DOHH2 (cell line): ENCODE measurements around the gene OSBPL10.

Source experiments
- H3F3A ChIP-seq: fragments of 200-600 bp; sonication (generic), shearing (Covaris generic); 2 replicates; pipeline ENCODE4 v1.6.0; 2016; ENCODE audit warnings: antibody characterized with exemption, mild to moderate bottlenecking; ENCODE audit not compliant: control insufficient read depth, insufficient read depth
- H3K27ac ChIP-seq: fragments of 200-600 bp; sonication (generic); 2 replicates; pipeline ENCODE4 v1.5.1; 2014; ENCODE audit warnings: low read depth, mild to moderate bottlenecking, low read length, moderate library complexity
- H3K27me3 ChIP-seq: fragments of 200-600 bp; sonication (generic); 2 replicates; pipeline ENCODE4 v1.6.1; 2014; ENCODE audit warnings: mild to moderate bottlenecking, low read length, mixed read lengths; ENCODE audit not compliant: control insufficient read depth
- H3K36me3 ChIP-seq: fragments of 200-600 bp; sonication (generic); 2 replicates; pipeline ENCODE4 v1.6.1; 2014; ENCODE audit warnings: mild to moderate bottlenecking, low read length, moderate library complexity, mixed read lengths; ENCODE audit not compliant: control insufficient read depth
- H3K4me1 ChIP-seq: fragments of 200-600 bp; sonication (generic); 2 replicates; pipeline ENCODE4 v1.6.1; 2014; ENCODE audit warnings: mild to moderate bottlenecking, low read length, mixed read lengths; ENCODE audit not compliant: control insufficient read depth
- H3K4me2 ChIP-seq: fragments of 200-600 bp; sonication (generic); 2 replicates; pipeline ENCODE4 v1.6.0; 2014; ENCODE audit warnings: mild to moderate bottlenecking, low read length, moderate library complexity
- H3K4me3 ChIP-seq: fragments of 200-600 bp; sonication (generic); 2 replicates; pipeline ENCODE4 v1.5.1; 2014; ENCODE audit warnings: mild to moderate bottlenecking, low read length, mixed read lengths
- H3K79me2 ChIP-seq: fragments of 200-600 bp; sonication (generic); 2 replicates; pipeline ENCODE4 v1.6.1; 2014; ENCODE audit warnings: mild to moderate bottlenecking, low read length, mixed read lengths; ENCODE audit not compliant: control insufficient read depth
- H3K9me2 ChIP-seq: fragments of 200-600 bp; sonication (generic); replicated peaks from 2 replicates; pipeline ENCODE4 v1.6.1; 2014; ENCODE audit warnings: mild to moderate bottlenecking, low read length, mixed read lengths; ENCODE audit not compliant: control insufficient read depth
- H3K9me3 ChIP-seq: fragments of 200-600 bp; sonication (generic); 2 replicates; pipeline ENCODE4 v1.6.1; 2014; ENCODE audit warnings: antibody characterized with exemption, low read length, mixed read lengths; ENCODE audit not compliant: control insufficient read depth, insufficient read depth
- H4K20me1 ChIP-seq: fragments of 200-600 bp; sonication (generic); 2 replicates; pipeline ENCODE4 v1.6.0; 2014; ENCODE audit warnings: low read depth, mild to moderate bottlenecking, antibody characterized with exemption, low read length, moderate library complexity; ENCODE audit not compliant: control insufficient read depth, insufficient read depth
- EZH2phosphoT487 ChIP-seq: fragments of 200-600 bp; sonication (generic); IDR thresholded peaks from 2 replicates; pipeline ENCODE4 v1.6.1; 2017; ENCODE audit warnings: borderline replicate concordance, mild to moderate bottlenecking, antibody characterized with exemption, low read length, moderate library complexity, mixed read lengths
- TF ChIP-seq, protein P1 (sequence below): fragments of 200-600 bp; sonication (generic); IDR thresholded peaks from one replicate; pipeline ENCODE4 v1.5.1; 2014; ENCODE audit warnings: antibody characterized with exemption, mild to moderate bottlenecking, low read depth, low read length; ENCODE audit not compliant: poor library complexity, severe bottlenecking

OSBPL10 gene

DNA sequence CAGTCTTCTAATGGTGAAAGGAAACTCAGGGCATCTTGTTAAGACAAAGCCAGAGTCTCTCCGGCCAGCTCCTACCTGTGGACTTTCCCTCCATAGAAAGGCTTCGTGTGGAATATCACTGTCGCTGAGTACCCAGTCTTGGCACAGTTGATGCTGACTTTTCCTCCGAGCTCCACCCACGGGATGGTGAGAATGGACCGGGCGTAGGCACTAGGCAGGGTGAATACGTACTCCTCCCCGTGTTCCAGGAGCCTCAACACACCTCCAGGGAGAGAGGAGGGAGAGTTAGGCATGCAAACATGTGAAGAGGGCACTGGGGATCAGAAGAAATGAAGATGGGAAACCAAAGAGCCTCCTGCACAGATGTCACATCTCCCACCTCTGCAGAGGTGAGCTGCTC is 310.3 kb downstream of the OSBPL10 start:
- Histone ChIP-seq H3K4me2 (no peak overlapping the region), H3K9me2 (no peaks in the 10 kb centered on the region), H3F3A (no peaks in the 10 kb centered on the region), H3K9me3 (no peaks in the 10 kb centered on the region), H3K36me3 (peaks cover 70% of the 10 kb centered on the region), H3K27ac (no peak overlapping the region), H4K20me1 (no peaks in the 10 kb centered on the region), H3K79me2 (no peaks in the 10 kb centered on the region), H3K4me3 (no peak overlapping the region), H3K4me1 (no peaks in the 10 kb centered on the region), H3K27me3 (no peaks in the 10 kb centered on the region)
- TF ChIP-seq, protein P1, sequence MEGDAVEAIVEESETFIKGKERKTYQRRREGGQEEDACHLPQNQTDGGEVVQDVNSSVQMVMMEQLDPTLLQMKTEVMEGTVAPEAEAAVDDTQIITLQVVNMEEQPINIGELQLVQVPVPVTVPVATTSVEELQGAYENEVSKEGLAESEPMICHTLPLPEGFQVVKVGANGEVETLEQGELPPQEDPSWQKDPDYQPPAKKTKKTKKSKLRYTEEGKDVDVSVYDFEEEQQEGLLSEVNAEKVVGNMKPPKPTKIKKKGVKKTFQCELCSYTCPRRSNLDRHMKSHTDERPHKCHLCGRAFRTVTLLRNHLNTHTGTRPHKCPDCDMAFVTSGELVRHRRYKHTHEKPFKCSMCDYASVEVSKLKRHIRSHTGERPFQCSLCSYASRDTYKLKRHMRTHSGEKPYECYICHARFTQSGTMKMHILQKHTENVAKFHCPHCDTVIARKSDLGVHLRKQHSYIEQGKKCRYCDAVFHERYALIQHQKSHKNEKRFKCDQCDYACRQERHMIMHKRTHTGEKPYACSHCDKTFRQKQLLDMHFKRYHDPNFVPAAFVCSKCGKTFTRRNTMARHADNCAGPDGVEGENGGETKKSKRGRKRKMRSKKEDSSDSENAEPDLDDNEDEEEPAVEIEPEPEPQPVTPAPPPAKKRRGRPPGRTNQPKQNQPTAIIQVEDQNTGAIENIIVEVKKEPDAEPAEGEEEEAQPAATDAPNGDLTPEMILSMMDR = no peak
- no peak for TF ChIP-seq EZH2phosphoT487

GRCh38 chr3:31670136-31670535 is 310.9 kb downstream of the OSBPL10 start:
- Histone ChIP-seq H3K36me3 (peaks cover 72% of the 10 kb centered on the region), H3K27ac (no peak overlapping the region), H3K79me2 (no peaks in the 10 kb centered on the region), H3K4me3 (no peak overlapping the region), H3K27me3 (no peaks in the 10 kb centered on the region), H3K9me3 (no peaks in the 10 kb centered on the region), H4K20me1 (no peaks in the 10 kb centered on the region), H3K9me2 (no peaks in the 10 kb centered on the region), H3K4me2 (no peak overlapping the region), H3F3A (no peaks in the 10 kb centered on the region), H3K4me1 (no peaks in the 10 kb centered on the region)
- no peak for TF ChIP-seq EZH2phosphoT487
- TF ChIP-seq, protein P1 = no peak

DNA sequence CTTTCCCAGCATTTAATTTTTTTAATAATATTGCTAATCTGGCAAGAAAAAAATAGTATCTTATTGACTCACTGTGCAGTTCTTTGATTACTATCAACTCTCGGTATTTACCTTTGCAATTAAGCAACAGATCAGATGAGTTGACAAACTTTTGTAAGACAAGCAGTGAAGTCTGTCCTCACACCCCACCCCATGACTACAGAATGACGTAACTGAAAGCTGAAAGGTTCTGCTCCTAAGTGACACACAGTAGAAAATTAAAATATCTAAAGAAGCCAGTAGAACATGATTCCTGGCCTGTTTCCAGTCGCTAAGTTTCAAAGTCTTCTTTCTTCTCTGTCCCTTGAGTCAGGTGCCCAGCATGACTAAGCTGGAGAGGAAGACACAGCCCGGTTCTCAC is 312.8 kb downstream of the OSBPL10 start:
- TF ChIP-seq, protein P1 = no peak
- no peak for TF ChIP-seq EZH2phosphoT487
- Histone ChIP-seq H3K9me2 (no peaks in the 10 kb centered on the region), H3F3A (no peaks in the 10 kb centered on the region), H4K20me1 (no peaks in the 10 kb centered on the region), H3K9me3 (no peaks in the 10 kb centered on the region), H3K27ac (no peak overlapping the region), H3K27me3 (no peaks in the 10 kb centered on the region), H3K4me2 (no peak overlapping the region), H3K4me1 (no peaks in the 10 kb centered on the region), H3K36me3 (peaks cover 83% of the 10 kb centered on the region), H3K79me2 (no peaks in the 10 kb centered on the region), H3K4me3 (no peak overlapping the region)

- Histone ChIP-seq H3K9me2 (no peaks in the 10 kb centered on the region), H3K4me3 (no peak overlapping the region), H3K79me2 (no peaks in the 10 kb centered on the region), H3K4me1 (no peaks in the 10 kb centered on the region), H3F3A (no peaks in the 10 kb centered on the region), H4K20me1 (no peaks in the 10 kb centered on the region), H3K27ac (no peak overlapping the region), H3K27me3 (no peaks in the 10 kb centered on the region), H3K9me3 (no peaks in the 10 kb centered on the region), H3K4me2 (no peak overlapping the region), H3K36me3 (peaks cover 84% of the 10 kb centered on the region)
- TF ChIP-seq, protein P1 = no peak
- no peak for TF ChIP-seq EZH2phosphoT487
Measured at GRCh38 chr3:31667582-31667981, 313.5 kb downstream of the OSBPL10 start.
